SK-N-MC (cell line): ENCODE results near the gene TBC1D10B.

Experiments
- EZH2 ChIP-seq: fragments of 200-600 bp; sonication (generic); IDR thresholded peaks from one replicate; pipeline ENCODE4 v1.6.1; 2017; ENCODE audit warnings: antibody characterized with exemption
- FOXP2 ChIP-seq: optimal IDR thresholded peaks from 2 replicates; pipeline ENCODE3; 2011; ENCODE audit warnings: mild to moderate bottlenecking, moderate library complexity; ENCODE audit not compliant: insufficient read depth; ENCODE audit errors: extremely low read length, control extremely low read depth
- POLR2AphosphoS5 ChIP-seq: IDR thresholded peaks from 2 replicates; pipeline ENCODE4 v1.6.1; 2012; ENCODE audit warnings: mild to moderate bottlenecking, low read depth, low read length, borderline replicate concordance

- TF ChIP-seq POLR2AphosphoS5 = no peak; the same call in 1 of the 2 replicates
- TF ChIP-seq EZH2 = no peak
- TF ChIP-seq FOXP2 = no peak
These were observed 13.8 kb downstream of the TBC1D10B start for GRCh38 chr16:30356401-30357084.
